HepG2 (cell line): Measurements from ENCODE around the gene CLDN3. TPM values are rescaled to one million over a fixed set of nuclear protein-coding genes. Genes with fewer than 3 reads are reported as not detected.
A peak's percentile ranks its signal among the peaks of the same experiment; 100 is the strongest.

Experiments used
- CCDC6 ChIP-seq: sonication (generic); formaldehyde crosslinking; IDR thresholded peaks from 2 replicates; pipeline ENCODE4 v1.8.1; 2022; ENCODE audit warnings: mild to moderate bottlenecking, missing genetic modification reagents, moderate library complexity
- E2F2 ChIP-seq: sonication (generic); formaldehyde crosslinking; IDR thresholded peaks from 2 replicates; pipeline ENCODE4 v1.4.0; 2020; ENCODE audit warnings: missing genetic modification reagents, borderline replicate concordance
- FOXA1 ChIP-seq, 2 experiments: fragments of 450-650 bp in 1 of 2; sonication (generic) in 1 of 2; formaldehyde crosslinking in 1 of 2; IDR thresholded peaks; 2 replicates each; pipeline versions ENCODE4 v1.4.0 to v1.6.1; 2016 to 2020; ENCODE audit warnings: missing genetic modification reagents in 1 of 2
- IRF9 ChIP-seq: sonication (generic); formaldehyde crosslinking; IDR thresholded peaks from 2 replicates; pipeline ENCODE4 v1.8.0; 2022; ENCODE audit warnings: missing genetic modification reagents, mild to moderate bottlenecking, borderline replicate concordance
- KLF16 ChIP-seq, 2 experiments: sonication (generic) in 1 of 2; formaldehyde crosslinking in 1 of 2; IDR thresholded peaks; 2 replicates each; pipeline versions ENCODE4 v1.6.1 to v1.8.0; 2016 to 2023; ENCODE audit warnings: missing genetic modification reagents in 2 of 2, missing compliant biosample characterization in 1 of 2
- MTA3 ChIP-seq: sonication (generic); formaldehyde crosslinking; IDR thresholded peaks from 2 replicates; pipeline ENCODE4 v1.4.0; 2020; ENCODE audit warnings: missing genetic modification reagents
- REL ChIP-seq: sonication (generic); formaldehyde crosslinking; conservative IDR thresholded peaks from 2 replicates; pipeline ENCODE4 v1.8.0; 2022; ENCODE audit warnings: mild to moderate bottlenecking, missing genetic modification reagents, moderate library complexity
- SNAPC4 ChIP-seq: sonication (generic); formaldehyde crosslinking; IDR thresholded peaks from 2 replicates; pipeline ENCODE4 v1.4.0; 2020; ENCODE audit warnings: mild to moderate bottlenecking, missing genetic modification reagents
- TFDP2 ChIP-seq: sonication (generic); formaldehyde crosslinking; IDR thresholded peaks from 2 replicates; pipeline ENCODE4 v1.4.0; 2020; ENCODE audit warnings: missing genetic modification reagents
- THAP9 ChIP-seq: sonication (generic); formaldehyde crosslinking; IDR thresholded peaks from 2 replicates; pipeline ENCODE4; 2020; ENCODE audit warnings: missing genetic modification reagents, mild to moderate bottlenecking, borderline replicate concordance
- ZNF33B ChIP-seq: sonication (generic); formaldehyde crosslinking; IDR thresholded peaks from 2 replicates; pipeline ENCODE4 v1.5.1; 2020; ENCODE audit warnings: mild to moderate bottlenecking, missing genetic modification reagents
- ZNF367 ChIP-seq: sonication (generic); formaldehyde crosslinking; IDR thresholded peaks from 2 replicates; pipeline ENCODE4 v1.4.0; 2020; ENCODE audit warnings: missing genetic modification reagents, borderline replicate concordance
- ZNF530 ChIP-seq: sonication (generic); formaldehyde crosslinking; IDR thresholded peaks from 2 replicates; pipeline ENCODE4 v1.5.0; 2020; ENCODE audit warnings: low read depth, mild to moderate bottlenecking, missing genetic modification reagents
- ZNF576 ChIP-seq: sonication (generic); formaldehyde crosslinking; IDR thresholded peaks from 2 replicates; pipeline ENCODE4 v1.4.0; 2020; ENCODE audit warnings: mild to moderate bottlenecking, missing genetic modification reagents
- ZNF841 ChIP-seq: sonication (generic); formaldehyde crosslinking; IDR thresholded peaks from 2 replicates; pipeline ENCODE4 v1.8.1; 2023; ENCODE audit warnings: missing genetic modification reagents, borderline replicate concordance
- polyA plus RNA-seq, 8 experiments: library from polyadenylated mRNA; depleted of rRNA in 3 of 8; stranded (reverse) in 7 of 8; unstranded in 1 of 8; fragments of >200 nt; fragmentation: Illumina TruSeq in 4 of 8; extraction: Trizol in 4 of 8; gene quantifications; 2 replicates each; pipeline versions ENCODE4 v1.2.1 to v1.2.3, GENCODE V29; 2011 to 2016; ENCODE audit warnings: low read depth in 4 of 8, missing spikeins in 1 of 8, mixed read lengths in 1 of 8; ENCODE audit not compliant: insufficient read depth in 1 of 8
- total RNA-seq, 5 experiments: library from RNA; depleted of rRNA; stranded (reverse); fragments of >200 nt; fragmentation: Illumina TruSeq; extraction: Trizol; gene quantifications; 2 replicates each; pipeline ENCODE4 v1.2.3, GENCODE V29; 2016; ENCODE audit warnings: low read depth in 1 of 5

CLDN3 gene
- total and polyA plus RNA-seq, 2 of the 13 experiments (the other 11 are each of a cell fraction or from before 2014, with no cell fraction given) = 0.31 to 0.51 TPM

- TF ChIP-seq KLF16 (CRISPR knock-in tag; IDR thresholded peaks at IDR 0.05) (0 out of 4 replicates have a peak, but pooled peaks of 1 of the 2 experiments have one; percentile 44), ZNF841 (CRISPR knock-in tag) (no peak), E2F2 (CRISPR knock-in tag) (no peak), THAP9 (no peak), ZNF530 (CRISPR knock-in tag) (no peak), MTA3 (CRISPR knock-in tag) (no peak), REL (CRISPR knock-in tag) (no peak), CCDC6 (CRISPR knock-in tag) (no peak), TFDP2 (CRISPR knock-in tag) (no peak), ZNF576 (CRISPR knock-in tag) (no peak), SNAPC4 (CRISPR knock-in tag) (no peak), ZNF367 (CRISPR knock-in tag) (no peak), FOXA1 (IDR thresholded peaks at IDR 0.05) (no peak), FOXA1 (CRISPR knock-in tag; IDR thresholded peaks at IDR 0.05) (no peak), IRF9 (CRISPR knock-in tag) (no peak), ZNF33B (CRISPR knock-in tag) (no peak)
These were observed 35.2 kb downstream of the CLDN3 start (continued) for GRCh38 chr7:73734619-73735527.
